ENCODE results near the gene CCDC85C. TPM values are rescaled to one million over a fixed set of nuclear protein-coding genes. Genes with fewer than 3 reads are reported as not detected.

The CCDC85C gene
- total and polyA plus RNA-seq, 10 donors: 1.6 to 12.4 (median 8.1) TPM

GRCh38 chr14:99581374-99581773 lies 22.6 kb downstream of the CCDC85C start:
- no peaks in the 10 kb centered on the region for H3K9me3 ChIP-seq
- DNase-seq: no peak

GRCh38 chr14:99579903-99580571 lies 24.0 kb downstream of the CCDC85C start:
- 65 to 80% (median 73%) methylated on average over 9 to 14 of the region's 14 CpGs for WGBS, 5 donors
- intact Hi-C loops (cut with DNase I; ENCODE audit: low total_unique reads): no loop called here
- Histone ChIP-seq H3K4me1 (peaks cover 0 to 38% (median 16%) of the 10 kb centered on the region in 6 donors), H3K4me3 (no peak overlapping the region), H3K9me3 (no peaks in the 10 kb centered on the region), H3K27ac (no peak overlapping the region), H3K27me3 (replicated peaks in 1 of 7) (no peaks in the 10 kb centered on the region), H3K36me3 (no peaks in the 10 kb centered on the region)
- DNase-seq: no peak
- TF ChIP-seq POLR2AphosphoS5 (IDR thresholded peaks at IDR 0.05) (no peak), POLR2A (IDR thresholded peaks at IDR 0.05) (no peak), CTCF (IDR thresholded peaks at IDR 0.05 in 8 of 11, conservative IDR thresholded peaks at IDR 0.05 in 3 of 11) (no peak)

More at GRCh38 chr14:99581374-99581773, 22.6 kb downstream of the CCDC85C start:
- 67 to 95% (median 84%) methylated on average over 13 to 16 of the region's 16 CpGs for WGBS, 5 donors
- H3K36me3 ChIP-seq: no peaks in the 10 kb centered on the region
- H3K27me3 ChIP-seq (replicated peaks in 1 of 7): no peaks in the 10 kb centered on the region
- no peak overlapping the region for H3K27ac ChIP-seq
- H3K4me3 ChIP-seq: no peak overlapping the region
- TF ChIP-seq POLR2AphosphoS5 (IDR thresholded peaks at IDR 0.05) (no peak), CTCF (IDR thresholded peaks at IDR 0.05 in 8 of 11, conservative IDR thresholded peaks at IDR 0.05 in 3 of 11) (no peak), POLR2A (IDR thresholded peaks at IDR 0.05) (no peak)
- intact Hi-C loops (cut with DNase I; ENCODE audit: low total_unique reads): no loop called here
- H3K4me1 ChIP-seq: peaks cover 0 to 25% (median 9%) of the 10 kb centered on the region in 6 donors

GRCh38 chr14:99579120-99579836 lies 24.7 kb downstream of the CCDC85C start:
- no peak for DNase-seq

More at GRCh38 chr14:99579120-99579836, 24.7 kb downstream of the CCDC85C start:
- no peak overlapping the region for H3K4me3 ChIP-seq
- H3K9me3 ChIP-seq: no peaks in the 10 kb centered on the region
- intact Hi-C loops (cut with DNase I; ENCODE audit: low total_unique reads): no loop called here
- H3K27ac ChIP-seq: no peak overlapping the region
- TF ChIP-seq POLR2A (IDR thresholded peaks at IDR 0.05): no peak
- TF ChIP-seq CTCF (IDR thresholded peaks at IDR 0.05 in 8 of 11, conservative IDR thresholded peaks at IDR 0.05 in 3 of 11): no peak
- TF ChIP-seq POLR2AphosphoS5 (IDR thresholded peaks at IDR 0.05): no peak
- no peaks in the 10 kb centered on the region for H3K36me3 ChIP-seq
- H3K4me1 ChIP-seq: peaks cover 0 to 46% (median 21%) of the 10 kb centered on the region in 6 donors
- WGBS, 5 donors: 67 to 93% (median 75%) methylated on average over 5 to 11 of the region's 11 CpGs
- no peaks in the 10 kb centered on the region for H3K27me3 ChIP-seq (replicated peaks in 1 of 7)

Measured in spleen (tissue), 11 donors.